HG03558 (cell line): ENCODE measurements around the gene MS4A6E.
"Not testable (repeated sequence)": the region's sequence is repeated elsewhere in the genome, so short reads cannot be mapped to it uniquely, and the experiment has no call there.

Experiments used
- ATAC-seq: cut with Tn5 transposase; IDR thresholded peaks from one replicate; pipeline ENCODE4 v1.9.1; 2021; ENCODE audit warnings: moderate number of reproducible peaks; ENCODE audit not compliant: unreplicated experiment; ENCODE audit errors: extremely low read depth

MS4A6E gene

GRCh38 chr11:60334005-60334620 lies 7.1 kb downstream of the MS4A6E start:
- no peak for ATAC-seq

- ATAC-seq: no peak
Measured at GRCh38 chr11:60336767-60337391, 9.8 kb downstream of the MS4A6E start.

- ATAC-seq: no peak
Measured at GRCh38 chr11:60338053-60338452, 11.0 kb downstream of the MS4A6E start.

- no peak for ATAC-seq
Measured at GRCh38 chr11:60339356-60339755, 12.3 kb downstream of the MS4A6E start.

- no peak for ATAC-seq
Measured at GRCh38 chr11:60343094-60343704, 16.1 kb downstream of the MS4A6E start.

GRCh38 chr11:60344146-60344545 lies 17.1 kb downstream of the MS4A6E start:
- no peak for ATAC-seq

GRCh38 chr11:60345489-60345888 lies 18.4 kb downstream of the MS4A6E start:
- no peak for ATAC-seq

GRCh38 chr11:60347084-60347797 lies 20.2 kb downstream of the MS4A6E start:
- no peak for ATAC-seq

GRCh38 chr11:60348116-60348515 lies 21.1 kb downstream of the MS4A6E start:
- ATAC-seq: no peak

GRCh38 chr11:60349990-60350389 lies 22.9 kb downstream of the MS4A6E start:
- no peak for ATAC-seq

- no peak for ATAC-seq
Measured at GRCh38 chr11:60357771-60358170, 30.7 kb downstream of the MS4A6E start.

- no peak for ATAC-seq
Measured at GRCh38 chr11:60360621-60361020, 33.6 kb downstream of the MS4A6E start.

- no peak for ATAC-seq
Measured at GRCh38 chr11:60362241-60362640, 35.2 kb downstream of the MS4A6E start.

- ATAC-seq: no peak
Measured at GRCh38 chr11:60363542-60364470, 36.8 kb downstream of the MS4A6E start.

GRCh38 chr11:60366262-60366904 lies 39.3 kb downstream of the MS4A6E start:
- not testable (repeated sequence) for ATAC-seq

- ATAC-seq: peak; percentile 81
Measured at GRCh38 chr11:60367009-60367408, 40.0 kb downstream of the MS4A6E start.

GRCh38 chr11:60367896-60368295 lies 40.8 kb downstream of the MS4A6E start:
- no peak for ATAC-seq

GRCh38 chr11:60370252-60370810 lies 43.3 kb downstream of the MS4A6E start:
- no peak for ATAC-seq

- no peak for ATAC-seq
Measured at GRCh38 chr11:60370811-60371298, 43.8 kb downstream of the MS4A6E start.
